Thoracic aorta (tissue), 2 donors: Measurements from ENCODE around the gene SLFN5. TPM values are rescaled to one million over a fixed set of nuclear protein-coding genes. Genes with fewer than 3 reads are reported as not detected.

ENCODE experiments used
- ATAC-seq: fragments of 150-250 bp; one replicate; pipeline ENCODE4 v1.8.0; 2017; ENCODE audit warnings: low read depth; ENCODE audit not compliant: insufficient number of reproducible peaks, low FRiP score
- DNase-seq: peaks from one replicate; pipeline ENCODE4 v3.0.0-alpha.2; 2020; ENCODE audit warnings: low spot score
- H3K27ac ChIP-seq, 2 donors: fragments of 200-600 bp; sonication (generic); 1 replicate in 1 of 2; 2 replicates in 1 of 2; pipeline ENCODE4 v1.5.1; 2016; ENCODE audit warnings: mild to moderate bottlenecking in 2 of 2, moderate library complexity in 2 of 2
- H3K27me3 ChIP-seq: fragments of 200-600 bp; sonication (generic); replicated peaks from 2 replicates; pipeline ENCODE4 v1.6.0; 2016; ENCODE audit warnings: mild to moderate bottlenecking; ENCODE audit not compliant: insufficient read depth
- H3K36me3 ChIP-seq: fragments of 200-600 bp; sonication (generic); one replicate; pipeline ENCODE4 v1.5.1; 2016
- H3K4me1 ChIP-seq, 2 donors: fragments of 200-600 bp; sonication (generic); 1 replicate in 1 of 2; 2 replicates in 1 of 2; pipeline versions ENCODE4 v1.5.1 to v1.6.0; 2016; ENCODE audit warnings: low read depth in 2 of 2, mild to moderate bottlenecking in 1 of 2; ENCODE audit not compliant: control insufficient read depth in 1 of 2
- H3K4me3 ChIP-seq: fragments of 200-600 bp; sonication (generic); 2 replicates; pipeline ENCODE4 v1.5.1; 2016; ENCODE audit warnings: mild to moderate bottlenecking
- H3K9me3 ChIP-seq: fragments of 200-600 bp; sonication (generic); 2 replicates; pipeline ENCODE4 v1.5.1; 2016
- CTCF ChIP-seq: fragments of 200-600 bp; sonication (generic); IDR thresholded peaks from one replicate; pipeline ENCODE4 v1.5.1; 2019; ENCODE audit warnings: antibody characterized with exemption
- total RNA-seq, 2 donors: library from RNA; depleted of rRNA; stranded (reverse); fragments of >200 nt; gene quantifications; one replicate each; pipeline versions ENCODE4 v1.1.0 to v1.2.3, GENCODE V29; 2016

Gene SLFN5
- total RNA-seq, 2 donors from 2014 or later = 19.0 to 23.8 TPM

GRCh38 chr17:35235917-35236316 is 7.0 kb upstream of the SLFN5 start:
- no peak overlapping the region for H3K27ac ChIP-seq
- H3K4me1 ChIP-seq = no peaks in the 10 kb centered on the region
- no peaks in the 10 kb centered on the region for H3K9me3 ChIP-seq
- ATAC-seq (no peak), DNase-seq (no peak)
- no peaks in the 10 kb centered on the region for H3K27me3 ChIP-seq
- no peak overlapping the region for H3K4me3 ChIP-seq
- H3K36me3 ChIP-seq = no peaks in the 10 kb centered on the region
- no peak for TF ChIP-seq CTCF

GRCh38 chr17:35236821-35237220 is 6.1 kb upstream of the SLFN5 start:
- H3K4me3 ChIP-seq = no peak overlapping the region
- no peaks in the 10 kb centered on the region for H3K9me3 ChIP-seq
- H3K27ac ChIP-seq = no peak overlapping the region
- ATAC-seq (no peak), DNase-seq (no peak)
- TF ChIP-seq CTCF = no peak
- H3K4me1 ChIP-seq = peaks cover 0 to 5% of the 10 kb centered on the region in 2 donors
- no peaks in the 10 kb centered on the region for H3K36me3 ChIP-seq
- H3K27me3 ChIP-seq = no peaks in the 10 kb centered on the region

- DNase-seq = no peak
- Histone ChIP-seq H3K4me3 (no peak overlapping the region), H3K4me1 (peaks cover 0 to 7% of the 10 kb centered on the region in 2 donors), H3K36me3 (no peaks in the 10 kb centered on the region), H3K27me3 (no peaks in the 10 kb centered on the region), H3K9me3 (no peaks in the 10 kb centered on the region), H3K27ac (no peak overlapping the region)
- TF ChIP-seq CTCF = no peak
- ATAC-seq = no peak
Measured at GRCh38 chr17:35238821-35239220, 4.1 kb upstream of the SLFN5 start.

GRCh38 chr17:35239823-35240222 is 3.0 kb upstream of the SLFN5 start:
- no peaks in the 10 kb centered on the region for H3K36me3 ChIP-seq

GRCh38 chr17:35240861-35241260 is 2.0 kb upstream of the SLFN5 start:
- Histone ChIP-seq H3K9me3 (no peaks in the 10 kb centered on the region), H3K27me3 (no peaks in the 10 kb centered on the region), H3K4me1 (peaks cover 8 to 27% of the 10 kb centered on the region in 2 donors), H3K4me3 (no peak overlapping the region), H3K27ac (no peak overlapping the region), H3K36me3 (no peaks in the 10 kb centered on the region)
- TF ChIP-seq CTCF = no peak
- ATAC-seq (no peak), DNase-seq (no peak)

More at GRCh38 chr17:35239823-35240222, 3.0 kb upstream of the SLFN5 start:
- TF ChIP-seq CTCF = no peak
- no peaks in the 10 kb centered on the region for H3K27me3 ChIP-seq
- H3K27ac ChIP-seq = no peak overlapping the region
- H3K9me3 ChIP-seq = no peaks in the 10 kb centered on the region
- no peak for DNase-seq
- peaks cover 6 to 17% of the 10 kb centered on the region in 2 donors for H3K4me1 ChIP-seq
- ATAC-seq = no peak
- H3K4me3 ChIP-seq = no peak overlapping the region
